GM12864 (cell line): ENCODE data around the gene RBM12.

ENCODE experiments used
- DNase-seq: peaks from one replicate; pipeline ENCODE4 v3.0.0-alpha.2; 2011; ENCODE audit warnings: low read depth
- H3K4me3 ChIP-seq: 2 replicates; pipeline ENCODE4 v1.5.1; 2011; ENCODE audit warnings: mild to moderate bottlenecking, low read depth, low read length, control low read depth
- CTCF ChIP-seq: IDR thresholded peaks from 2 replicates; pipeline ENCODE4 v1.5.1; 2011; ENCODE audit warnings: low read depth, mild to moderate bottlenecking, moderate library complexity, low read length, control low read depth, inconsistent platforms; ENCODE audit errors: missing control alignments

Gene RBM12

GRCh38 chr20:35699957-35700624 is 35.4 kb upstream of the RBM12 start:
- TF ChIP-seq CTCF, result no peak
- H3K4me3 ChIP-seq, result peak overlapping the region; percentile 71
- no peak for DNase-seq

- peak within 1 kb of the TSS; percentile 71 for H3K4me3 ChIP-seq
- DNase-seq, result peak; percentile 44
- peak; percentile 7 for TF ChIP-seq CTCF
Observed at GRCh38 chr20:35699127-35699956, 34.6 kb upstream of the RBM12 start, which contains the start of the genes NFS1 and ROMO1. TSS of gene NFS1 (minus strand) at chr20:35699352. CDS start at chr20:35699288, 64 bp downstream. TSS of gene ROMO1 (plus strand) at chr20:35699405. CDS start at chr20:35699633, 228 bp downstream.

GRCh38 chr20:35698298-35699126 is 33.8 kb upstream of the RBM12 start:
- DNase-seq, result no peak
- H3K4me3 ChIP-seq, result peak overlapping the region; percentile 71

GRCh38 chr20:35697696-35698297 is 33.1 kb upstream of the RBM12 start:
- no peak for TF ChIP-seq CTCF
- H3K4me3 ChIP-seq, result peak overlapping the region; percentile 71
- DNase-seq, result no peak

More at GRCh38 chr20:35698298-35699126, 33.8 kb upstream of the RBM12 start:
- no peak for TF ChIP-seq CTCF

GRCh38 chr20:35695978-35696377 is 31.3 kb upstream of the RBM12 start:
- DNase-seq, result no peak
- TF ChIP-seq CTCF, result no peak
- no peak overlapping the region for H3K4me3 ChIP-seq

GRCh38 chr20:35695245-35695749 is 30.6 kb upstream of the RBM12 start:
- DNase-seq, result no peak
- H3K4me3 ChIP-seq, result no peak overlapping the region
- no peak for TF ChIP-seq CTCF
